Epidermal melanocyte (primary cell): ENCODE measurements around the gene CGB5.
"Not testable (repeated sequence)": the region's sequence is repeated elsewhere in the genome, so short reads cannot be mapped to it uniquely, and the experiment has no call there.

Experiments used
- DNase-seq: peaks from one replicate; pipeline ENCODE4 v3.0.0; 2011; ENCODE audit warnings: low spot score; ENCODE audit not compliant: insufficient read length

CGB5 gene

GRCh38 chr19:49043548-49043947 lies at the start of gene CGB5:
CGB5 (plus strand) TSS chr19:49043848; CDS start chr19:49044210, 362 bp downstream.
- not testable (repeated sequence) for DNase-seq

- no peak for DNase-seq
These were observed 49.6 kb upstream of the CGB5 start for GRCh38 chr19:48994035-48994386.

- no peak for DNase-seq
These were observed 45.7 kb upstream of the CGB5 start for GRCh38 chr19:48997972-48998371.

GRCh38 chr19:48999481-49000325 lies 43.9 kb upstream of the CGB5 start:
- DNase-seq = peak; percentile 50

GRCh38 chr19:49004133-49004532 lies 39.5 kb upstream of the CGB5 start:
- DNase-seq = no peak

GRCh38 chr19:49004964-49005614 lies 38.6 kb upstream of the CGB5 start:
- no peak for DNase-seq

GRCh38 chr19:49006905-49007304 lies 36.7 kb upstream of the CGB5 start:
- no peak for DNase-seq

GRCh38 chr19:49009828-49010227 lies 33.8 kb upstream of the CGB5 start:
- DNase-seq = no peak

- DNase-seq = no peak
These were observed 33.2 kb upstream of the CGB5 start for GRCh38 chr19:49010453-49010852.

GRCh38 chr19:49011194-49011593 lies 32.5 kb upstream of the CGB5 start:
- DNase-seq = peak; percentile 40

GRCh38 chr19:49014123-49014869 lies 29.4 kb upstream of the CGB5 start:
- no peak for DNase-seq

GRCh38 chr19:49014870-49015255 lies 28.8 kb upstream of the CGB5 start:
- DNase-seq = no peak

- no peak for DNase-seq
These were observed 27.4 kb upstream of the CGB5 start for GRCh38 chr19:49016067-49016839.

- no peak for DNase-seq
These were observed 26.5 kb upstream of the CGB5 start, which contains the start of gene LHB for GRCh38 chr19:49017041-49017665. LHB (minus strand) TSS chr19:49017091; CDS start chr19:49017081, 10 bp downstream.

- peak; percentile 82 for DNase-seq
These were observed 25.8 kb upstream of the CGB5 start for GRCh38 chr19:49017666-49018351.

GRCh38 chr19:49018388-49019241 lies 25.0 kb upstream of the CGB5 start:
- DNase-seq = not testable (repeated sequence)

- no peak for DNase-seq
These were observed 24.3 kb upstream of the CGB5 start for GRCh38 chr19:49019242-49019932.

GRCh38 chr19:49020342-49020741 lies 23.3 kb upstream of the CGB5 start:
- no peak for DNase-seq
